CD4-positive, alpha-beta T cell treated with Interleukin-6 for 4 hours (primary cell): ENCODE data around the gene SLC6A8.
"Not testable (repeated sequence)": the region's sequence is repeated elsewhere in the genome, so short reads cannot be mapped to it uniquely, and the experiment has no call there.

Experiments used
- DNase-seq: peaks from one replicate; pipeline ENCODE4 v3.0.0-alpha.2; 2020; ENCODE audit warnings: mixed read lengths

The SLC6A8 gene

GRCh38 chrX:153672531-153673427, 14.9 kb upstream of the SLC6A8 start:
- no peak for DNase-seq

- DNase-seq: no peak
Observed at GRCh38 chrX:153673428-153674218, 14.1 kb upstream of the SLC6A8 start, which contains the start of gene PNCK. PNCK (minus strand) TSS chrX:153673813; CDS start chrX:153673076, 737 bp downstream.

- no peak for DNase-seq
Observed at GRCh38 chrX:153674219-153674851, 13.4 kb upstream of the SLC6A8 start.

- DNase-seq: no peak
Observed at GRCh38 chrX:153681175-153681574, 6.6 kb upstream of the SLC6A8 start.

GRCh38 chrX:153683486-153683885, 4.2 kb upstream of the SLC6A8 start:
- DNase-seq: not testable (repeated sequence)

GRCh38 chrX:153684467-153685155, 3.1 kb upstream of the SLC6A8 start:
- no peak for DNase-seq

GRCh38 chrX:153685156-153685536, 2.6 kb upstream of the SLC6A8 start:
- DNase-seq: no peak

- no peak for DNase-seq
Observed at GRCh38 chrX:153685751-153686696, 1.7 kb upstream of the SLC6A8 start.

GRCh38 chrX:153686711-153687110, 1.0 kb upstream of the SLC6A8 start:
- DNase-seq: no peak

GRCh38 chrX:153688071-153688470, 345 bp downstream of the SLC6A8 start:
- DNase-seq: no peak

GRCh38 chrX:153688506-153688905, 780 bp downstream of the SLC6A8 start:
- no peak for DNase-seq

GRCh38 chrX:153688911-153689590, 1.3 kb downstream of the SLC6A8 start:
- DNase-seq: no peak

- DNase-seq: no peak
Observed at GRCh38 chrX:153689654-153690465, 2.1 kb downstream of the SLC6A8 start.

- no peak for DNase-seq
Observed at GRCh38 chrX:153690466-153690865, 2.7 kb downstream of the SLC6A8 start.

- not testable (repeated sequence) for DNase-seq
Observed at GRCh38 chrX:153691032-153691827, 3.5 kb downstream of the SLC6A8 start.

GRCh38 chrX:153692003-153692402, 4.3 kb downstream of the SLC6A8 start:
- DNase-seq: no peak

GRCh38 chrX:153692611-153693156, 5.0 kb downstream of the SLC6A8 start:
- DNase-seq: no peak

- DNase-seq: no peak
Observed at GRCh38 chrX:153693216-153694086, 5.7 kb downstream of the SLC6A8 start.
